Hepatocyte (in vitro differentiated cells): ENCODE results near the gene MYOF. TPM values are rescaled to one million over a fixed set of nuclear protein-coding genes. Genes with fewer than 3 reads are reported as not detected.

Source experiments
- DNase-seq: peaks from one replicate; pipeline ENCODE4 v3.0.0-alpha.2; 2016; ENCODE audit warnings: low spot score
- H2AFZ ChIP-seq: fragments of 200-600 bp; sonication (generic); 2 replicates; pipeline ENCODE4 v1.6.0; 2016; ENCODE audit warnings: antibody characterized with exemption, mild to moderate bottlenecking
- H3K27ac ChIP-seq: fragments of 200-600 bp; sonication (generic); 2 replicates; pipeline ENCODE4 v1.5.1; 2016; ENCODE audit warnings: mild to moderate bottlenecking
- H3K27me3 ChIP-seq: fragments of 200-600 bp; sonication (generic); 2 replicates; pipeline ENCODE4 v1.6.1; 2016
- H3K36me3 ChIP-seq: fragments of 200-600 bp; sonication (generic); replicated peaks from 2 replicates; pipeline ENCODE4 v1.5.1; 2016; ENCODE audit warnings: low read depth; ENCODE audit not compliant: insufficient read depth
- H3K4me1 ChIP-seq: fragments of 200-600 bp; sonication (generic); 2 replicates; pipeline ENCODE4 v1.5.1; 2016; ENCODE audit warnings: mild to moderate bottlenecking, moderate library complexity; ENCODE audit not compliant: insufficient read depth
- H3K4me2 ChIP-seq: fragments of 200-600 bp; sonication (generic); 2 replicates; pipeline ENCODE4 v1.6.0; 2016
- H3K4me3 ChIP-seq: fragments of 200-600 bp; sonication (generic); 2 replicates; pipeline ENCODE4 v1.5.1; 2016; ENCODE audit warnings: mild to moderate bottlenecking
- H3K79me2 ChIP-seq: fragments of 200-600 bp; sonication (generic); 2 replicates; pipeline ENCODE4 v1.6.0; 2017; ENCODE audit warnings: mild to moderate bottlenecking
- H3K9me2 ChIP-seq: fragments of 200-600 bp; sonication (generic); replicated peaks from 2 replicates; pipeline ENCODE4 v1.6.0; 2017; ENCODE audit warnings: mild to moderate bottlenecking; ENCODE audit not compliant: insufficient read depth
- H3K9me3 ChIP-seq: fragments of 200-600 bp; sonication (generic); 2 replicates; pipeline ENCODE4 v1.5.1; 2016; ENCODE audit warnings: low read depth, mild to moderate bottlenecking
- H4K20me1 ChIP-seq: fragments of 200-600 bp; sonication (generic); 2 replicates; pipeline ENCODE4 v1.6.0; 2016; ENCODE audit warnings: mild to moderate bottlenecking; ENCODE audit not compliant: insufficient read depth, poor library complexity, severe bottlenecking
- EZH2 ChIP-seq: fragments of 200-600 bp; sonication (generic); IDR thresholded peaks from 2 replicates; pipeline ENCODE4 v1.6.1; 2016; ENCODE audit warnings: antibody characterized with exemption, mild to moderate bottlenecking, borderline replicate concordance
- EZH2phosphoT487 ChIP-seq: fragments of 200-600 bp; sonication (generic); IDR thresholded peaks from one replicate; pipeline ENCODE4 v1.6.1; 2018; ENCODE audit warnings: antibody characterized with exemption, mild to moderate bottlenecking, low read depth, moderate library complexity; ENCODE audit not compliant: unreplicated experiment, severe bottlenecking
- WGBS: methylation state at CpG from one replicate; pipeline ENCODE4 v1.1.6; 2016; ENCODE audit warnings: low lambda C conversion rate; ENCODE audit errors: missing lambda C conversion rate; 5-methylcytosine and 5-hydroxymethylcytosine counted together
- polyA plus RNA-seq: library from polyadenylated mRNA; unstranded; fragments of >200 nt; fragmentation: Nextera tagmentation; extraction: Ambion mirVana; gene quantifications from 2 replicates; pipeline ENCODE4 v1.2.1, GENCODE V29; 2016
- total RNA-seq: library from RNA; depleted of rRNA; stranded (reverse); fragments of >200 nt; gene quantifications from 2 replicates; pipeline ENCODE4 v1.2.3, GENCODE V29; 2014
- TF ChIP-seq, protein P1 (sequence below): fragments of 200-600 bp; sonication (generic); IDR thresholded peaks from 2 replicates; pipeline ENCODE4 v1.5.1; 2016; ENCODE audit warnings: antibody characterized with exemption, mild to moderate bottlenecking; ENCODE audit not compliant: poor library complexity

Gene MYOF
- total and polyA plus RNA-seq, 2 experiments from 2014 or later: 16.6 to 47.9 TPM

DNA sequence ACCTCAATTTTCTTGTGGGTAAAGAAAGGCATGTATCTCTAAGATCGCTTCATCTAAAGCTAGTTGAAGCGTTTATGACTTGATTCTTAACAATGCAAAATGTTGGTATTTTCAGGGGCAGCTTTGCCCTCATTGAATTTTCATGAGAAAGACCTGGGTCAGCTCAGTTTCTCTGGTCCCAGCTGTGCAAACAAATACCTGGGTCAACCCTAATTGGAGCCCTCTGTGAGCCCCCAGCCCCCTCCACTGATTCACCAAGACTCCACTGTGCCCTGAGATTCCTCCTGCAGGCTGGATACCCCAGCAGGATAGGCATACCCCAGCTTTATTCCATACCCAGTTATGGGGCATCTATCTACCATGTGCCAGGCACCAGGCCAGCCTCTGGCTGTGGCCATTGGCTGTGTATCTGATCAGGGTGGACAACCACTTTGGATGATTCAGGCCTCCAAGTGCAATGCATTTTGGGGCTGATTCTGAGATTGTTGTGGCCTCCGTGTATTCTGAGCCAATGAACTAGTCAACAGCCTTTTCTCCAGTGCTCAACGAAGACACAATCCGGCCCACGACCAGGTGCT, 201.9 kb downstream of the MYOF start:
- H3K27ac ChIP-seq: no peak overlapping the region
- no peak for DNase-seq
- no peaks in the 10 kb centered on the region for H3K79me2 ChIP-seq
- H3K27me3 ChIP-seq: no peaks in the 10 kb centered on the region
- H3K9me2 ChIP-seq: no peaks in the 10 kb centered on the region
- no peak overlapping the region for H3K4me3 ChIP-seq
- no peak for TF ChIP-seq EZH2
- TF ChIP-seq, protein P1, sequence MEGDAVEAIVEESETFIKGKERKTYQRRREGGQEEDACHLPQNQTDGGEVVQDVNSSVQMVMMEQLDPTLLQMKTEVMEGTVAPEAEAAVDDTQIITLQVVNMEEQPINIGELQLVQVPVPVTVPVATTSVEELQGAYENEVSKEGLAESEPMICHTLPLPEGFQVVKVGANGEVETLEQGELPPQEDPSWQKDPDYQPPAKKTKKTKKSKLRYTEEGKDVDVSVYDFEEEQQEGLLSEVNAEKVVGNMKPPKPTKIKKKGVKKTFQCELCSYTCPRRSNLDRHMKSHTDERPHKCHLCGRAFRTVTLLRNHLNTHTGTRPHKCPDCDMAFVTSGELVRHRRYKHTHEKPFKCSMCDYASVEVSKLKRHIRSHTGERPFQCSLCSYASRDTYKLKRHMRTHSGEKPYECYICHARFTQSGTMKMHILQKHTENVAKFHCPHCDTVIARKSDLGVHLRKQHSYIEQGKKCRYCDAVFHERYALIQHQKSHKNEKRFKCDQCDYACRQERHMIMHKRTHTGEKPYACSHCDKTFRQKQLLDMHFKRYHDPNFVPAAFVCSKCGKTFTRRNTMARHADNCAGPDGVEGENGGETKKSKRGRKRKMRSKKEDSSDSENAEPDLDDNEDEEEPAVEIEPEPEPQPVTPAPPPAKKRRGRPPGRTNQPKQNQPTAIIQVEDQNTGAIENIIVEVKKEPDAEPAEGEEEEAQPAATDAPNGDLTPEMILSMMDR: no peak
- no peak for TF ChIP-seq EZH2phosphoT487
- no peaks in the 10 kb centered on the region for H3K9me3 ChIP-seq
- no peak overlapping the region for H2AFZ ChIP-seq
- H4K20me1 ChIP-seq: no peaks in the 10 kb centered on the region
- no peak overlapping the region for H3K4me2 ChIP-seq
- WGBS: 61% methylated on average over 6 of the region's 6 CpGs
- no peaks in the 10 kb centered on the region for H3K4me1 ChIP-seq
- no peaks in the 10 kb centered on the region for H3K36me3 ChIP-seq

DNA sequence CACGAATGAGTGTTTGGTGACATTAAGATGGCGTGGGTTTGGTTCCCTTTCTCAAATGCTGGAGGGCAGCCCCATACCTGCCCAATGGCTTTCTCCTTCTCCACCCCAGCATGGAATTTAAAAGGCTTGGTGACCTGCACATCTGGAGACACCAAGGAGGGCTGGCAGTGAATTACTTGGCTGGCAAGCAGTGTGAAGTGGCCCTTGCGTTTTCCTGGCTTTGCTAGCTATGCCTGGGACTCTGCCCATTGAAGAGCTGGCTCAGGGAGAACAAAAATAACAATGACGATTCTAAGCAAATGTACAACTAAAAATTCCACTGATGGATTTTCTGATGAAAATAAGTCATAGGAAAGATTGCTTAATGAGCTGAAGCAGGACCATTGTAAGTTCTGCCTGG, 204.8 kb downstream of the MYOF start:
- Histone ChIP-seq H3K4me2 (no peak overlapping the region), H3K36me3 (no peaks in the 10 kb centered on the region), H3K4me3 (no peak overlapping the region), H2AFZ (no peak overlapping the region), H3K27ac (no peak overlapping the region), H3K27me3 (no peaks in the 10 kb centered on the region), H3K9me2 (no peaks in the 10 kb centered on the region), H4K20me1 (no peaks in the 10 kb centered on the region), H3K79me2 (no peaks in the 10 kb centered on the region), H3K4me1 (no peaks in the 10 kb centered on the region), H3K9me3 (no peaks in the 10 kb centered on the region)
- WGBS: 97% methylated on average over 4 of the region's 4 CpGs
- TF ChIP-seq EZH2phosphoT487 (no peak), EZH2 (no peak)
- TF ChIP-seq, protein P1: no peak
- DNase-seq: no peak

DNA sequence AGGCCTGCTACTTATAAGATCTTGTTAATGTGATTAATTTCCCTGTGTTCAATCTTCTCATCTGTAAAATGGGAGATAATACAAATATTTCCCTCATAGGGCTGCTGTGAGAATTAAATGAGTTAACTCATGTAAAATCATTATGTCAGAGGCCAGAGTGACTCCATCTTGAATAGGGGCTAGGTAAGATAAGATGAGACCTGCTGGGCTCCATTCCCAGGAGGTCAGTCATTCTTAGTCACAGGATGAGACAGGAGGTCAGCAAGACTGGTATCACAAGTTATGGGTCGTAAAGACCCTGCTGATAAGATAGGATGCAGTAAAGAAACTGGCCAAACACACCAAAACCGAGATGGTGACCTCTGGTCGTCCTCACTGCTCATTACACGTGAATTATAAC, 207.7 kb downstream of the MYOF start:
- no peak for DNase-seq
- 20% methylated on average over 4 of the region's 4 CpGs for WGBS
- H2AFZ ChIP-seq: no peak overlapping the region

More for the DNA sequence above, 207.7 kb downstream of the MYOF start:
- H3K4me3 ChIP-seq: no peak overlapping the region
- H3K4me1 ChIP-seq: no peaks in the 10 kb centered on the region
- H3K4me2 ChIP-seq: no peak overlapping the region
- H3K36me3 ChIP-seq: no peaks in the 10 kb centered on the region
- no peaks in the 10 kb centered on the region for H3K79me2 ChIP-seq
- no peak overlapping the region for H3K27ac ChIP-seq
- no peaks in the 10 kb centered on the region for H3K27me3 ChIP-seq
- H3K9me3 ChIP-seq: no peaks in the 10 kb centered on the region
- no peaks in the 10 kb centered on the region for H4K20me1 ChIP-seq
- no peaks in the 10 kb centered on the region for H3K9me2 ChIP-seq
- TF ChIP-seq EZH2: no peak
- TF ChIP-seq, protein P1: no peak
- no peak for TF ChIP-seq EZH2phosphoT487
